NB4 (cell line): ENCODE data around the gene MKX.

Experiments
- MAX ChIP-seq: IDR thresholded peaks from 2 replicates; pipeline ENCODE4 v1.6.1; 2011; ENCODE audit warnings: low read depth, low read length
- POLR2A ChIP-seq: IDR thresholded peaks from 2 replicates; pipeline ENCODE4 v1.6.1; 2011; ENCODE audit warnings: mild to moderate bottlenecking; ENCODE audit not compliant: insufficient read length; ENCODE audit errors: extremely low read depth
- TF ChIP-seq, protein P1 (sequence below): IDR thresholded peaks from one replicate; pipeline ENCODE4 v1.5.1; 2012; ENCODE audit warnings: low read depth, low read length

- TF ChIP-seq, protein P1, sequence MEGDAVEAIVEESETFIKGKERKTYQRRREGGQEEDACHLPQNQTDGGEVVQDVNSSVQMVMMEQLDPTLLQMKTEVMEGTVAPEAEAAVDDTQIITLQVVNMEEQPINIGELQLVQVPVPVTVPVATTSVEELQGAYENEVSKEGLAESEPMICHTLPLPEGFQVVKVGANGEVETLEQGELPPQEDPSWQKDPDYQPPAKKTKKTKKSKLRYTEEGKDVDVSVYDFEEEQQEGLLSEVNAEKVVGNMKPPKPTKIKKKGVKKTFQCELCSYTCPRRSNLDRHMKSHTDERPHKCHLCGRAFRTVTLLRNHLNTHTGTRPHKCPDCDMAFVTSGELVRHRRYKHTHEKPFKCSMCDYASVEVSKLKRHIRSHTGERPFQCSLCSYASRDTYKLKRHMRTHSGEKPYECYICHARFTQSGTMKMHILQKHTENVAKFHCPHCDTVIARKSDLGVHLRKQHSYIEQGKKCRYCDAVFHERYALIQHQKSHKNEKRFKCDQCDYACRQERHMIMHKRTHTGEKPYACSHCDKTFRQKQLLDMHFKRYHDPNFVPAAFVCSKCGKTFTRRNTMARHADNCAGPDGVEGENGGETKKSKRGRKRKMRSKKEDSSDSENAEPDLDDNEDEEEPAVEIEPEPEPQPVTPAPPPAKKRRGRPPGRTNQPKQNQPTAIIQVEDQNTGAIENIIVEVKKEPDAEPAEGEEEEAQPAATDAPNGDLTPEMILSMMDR, result no peak
- TF ChIP-seq POLR2A (no peak), MAX (no peak)
Observed at GRCh38 chr10:27638071-27638750, 107.4 kb downstream of the MKX start.
